ENCODE data around the gene KIF3B.
"Not testable (repeated sequence)": the region's sequence is repeated elsewhere in the genome, so short reads cannot be mapped to it uniquely, and the experiment has no call there.

Gene KIF3B

DNA sequence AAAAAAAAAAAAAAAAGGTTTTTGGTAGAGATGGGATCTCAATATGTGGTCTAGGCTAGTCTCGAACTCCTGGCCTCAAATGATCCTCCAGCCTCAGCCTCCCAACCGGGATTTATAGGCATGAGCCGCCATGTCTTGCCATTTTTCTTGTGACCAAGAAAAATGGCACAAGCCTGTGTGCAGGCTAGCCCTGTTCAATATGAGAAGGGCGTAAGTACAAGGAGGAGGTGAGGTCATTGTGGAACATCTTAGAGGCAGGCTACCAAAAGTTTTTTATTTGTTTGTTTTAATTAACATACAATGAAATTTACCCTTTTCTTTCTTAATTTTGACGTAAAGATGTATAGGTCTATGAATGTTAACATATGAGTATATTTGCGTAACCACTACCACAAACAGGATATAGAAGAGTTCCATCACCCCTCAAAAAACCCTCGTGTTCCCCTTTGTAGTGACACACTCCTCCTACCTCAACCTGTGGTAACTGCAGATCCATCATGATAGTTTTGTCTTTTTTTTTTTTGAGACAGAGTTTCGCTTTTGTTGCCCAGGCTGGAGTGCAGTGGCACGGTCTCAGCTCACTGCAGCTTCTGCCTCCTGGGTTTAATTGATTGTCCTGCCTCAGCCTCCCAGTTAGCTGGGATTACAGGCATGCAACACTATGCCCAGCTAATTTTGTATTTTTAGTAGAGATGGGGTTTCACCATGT is 28.3 kb upstream of the KIF3B start:
- DNase-seq = peak; percentile 74

DNA sequence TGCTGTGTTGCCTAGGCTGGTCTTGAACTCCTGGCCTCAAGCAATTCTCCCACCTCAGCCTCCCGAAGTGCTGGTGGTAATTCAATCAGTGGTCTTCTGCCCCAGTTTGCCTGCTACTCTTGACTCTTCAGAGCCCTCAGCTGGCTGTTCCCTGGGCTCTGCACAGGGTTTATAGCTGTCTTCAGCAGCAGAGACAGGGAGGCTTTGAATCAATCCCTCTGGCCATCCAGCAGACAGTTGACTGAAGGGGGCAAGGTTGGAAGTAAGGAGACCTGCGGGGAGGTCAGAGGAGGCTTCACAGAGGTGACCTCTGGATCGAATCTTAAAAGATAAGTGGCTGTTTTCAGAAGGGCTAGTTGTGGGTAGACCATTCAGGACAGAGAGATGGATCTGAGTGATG is 26.0 kb upstream of the KIF3B start:
- no peak for DNase-seq

DNA sequence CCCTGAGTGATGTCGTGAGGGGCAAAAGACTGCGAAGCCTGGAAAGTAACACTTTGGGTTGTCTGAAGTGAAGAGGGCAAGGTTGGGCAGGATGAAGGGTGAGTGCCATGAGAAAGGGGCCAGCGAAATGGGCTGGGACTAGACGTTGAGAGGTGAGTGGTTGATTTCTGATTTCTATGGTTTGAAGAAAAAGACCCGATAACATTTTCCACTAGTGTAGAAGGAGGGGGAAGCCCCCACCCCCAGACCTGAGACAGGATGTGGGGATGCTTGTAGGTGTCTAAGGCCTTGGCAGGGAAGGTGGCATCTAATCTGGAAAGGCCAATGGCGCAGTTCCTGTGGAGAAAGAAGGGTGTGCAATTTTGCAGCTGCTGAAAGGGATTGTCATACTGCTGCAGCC is 25.3 kb upstream of the KIF3B start:
- peak; percentile 19 for DNase-seq

DNA sequence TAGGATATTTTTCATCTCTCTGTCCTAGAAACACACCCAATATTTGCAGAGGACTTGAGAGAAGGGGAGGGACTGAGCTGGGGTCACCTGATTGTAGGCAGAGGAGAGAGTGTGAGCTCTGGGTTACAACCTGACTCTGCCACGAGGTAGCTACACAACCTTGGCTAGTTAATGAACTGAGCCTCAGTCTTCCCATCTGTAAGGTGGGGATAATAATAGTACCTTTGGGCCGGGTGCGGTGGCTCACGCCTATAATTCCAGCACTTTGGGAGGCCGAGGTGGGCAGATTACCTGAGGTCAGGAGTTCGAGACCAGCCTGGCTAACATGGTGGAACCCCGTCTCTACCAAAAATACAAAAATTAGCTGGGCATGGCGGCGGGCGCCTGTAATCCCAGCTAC is 16.5 kb upstream of the KIF3B start:
- DNase-seq = not testable (repeated sequence)

DNA sequence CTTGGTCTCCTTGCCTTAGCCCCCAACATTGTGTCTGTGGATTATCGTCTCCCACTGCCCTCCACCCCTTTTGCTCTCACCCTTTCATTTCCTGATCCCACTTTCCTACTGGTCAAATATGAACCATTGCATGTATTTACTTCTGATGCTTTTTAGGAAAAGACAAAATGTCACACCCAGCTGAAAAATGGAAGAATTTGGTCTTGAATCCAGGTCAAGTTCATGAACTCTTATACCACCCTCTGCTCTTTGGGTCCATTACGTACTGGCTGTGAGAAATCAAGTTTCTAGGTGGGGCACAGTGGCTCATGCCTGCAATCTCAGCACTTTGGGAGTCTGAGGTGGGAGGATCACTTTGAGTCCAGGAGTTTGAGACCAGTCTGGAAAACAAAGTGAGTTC is 15.8 kb upstream of the KIF3B start:
- no peak for DNase-seq

DNA sequence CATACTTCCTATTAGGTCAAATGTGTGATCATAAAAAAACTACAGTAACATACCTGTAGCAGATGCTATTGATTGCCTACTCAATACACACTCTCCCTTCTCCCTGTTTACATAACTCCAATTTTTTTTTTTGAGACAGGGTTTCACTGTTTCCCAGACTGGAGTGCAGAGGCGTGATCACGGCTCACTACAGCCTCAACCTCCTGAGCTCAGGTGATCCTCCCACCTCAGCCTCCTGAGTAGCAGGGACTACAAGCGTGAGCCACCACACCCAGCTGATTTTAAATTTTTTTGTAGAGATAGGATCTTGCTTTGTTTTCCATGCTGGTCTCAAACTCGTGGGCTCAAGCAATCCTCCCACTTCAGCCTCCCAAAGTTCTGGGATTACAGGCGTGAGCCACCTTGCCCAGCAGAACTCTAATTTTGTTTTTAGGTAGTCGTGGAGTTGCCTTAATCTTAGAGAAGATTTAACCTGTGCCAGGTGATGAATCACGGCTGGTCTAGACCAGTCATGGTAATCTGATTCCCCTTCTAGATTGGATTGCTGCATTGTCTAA is 14.0 kb upstream of the KIF3B start:
- DNase-seq = no peak

DNA sequence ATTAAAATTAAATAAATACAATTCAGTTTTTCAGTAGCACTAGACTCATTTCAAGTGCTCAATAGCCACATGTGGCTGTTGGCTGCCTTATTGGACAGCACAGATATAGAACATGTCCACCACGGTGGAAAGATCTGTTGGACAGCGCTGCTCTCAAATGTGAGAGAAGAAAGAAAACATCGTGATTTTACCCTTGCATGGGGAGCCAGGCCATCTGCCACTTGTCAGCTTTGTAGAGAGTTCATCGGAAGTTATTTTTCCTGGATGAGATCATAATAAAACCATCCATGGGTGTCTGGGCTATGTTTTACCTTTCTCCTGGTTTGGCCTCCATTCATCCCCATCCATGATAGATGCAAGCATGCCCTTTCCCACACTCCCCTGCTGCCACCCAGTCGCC is 5.8 kb upstream of the KIF3B start:
- DNase-seq = no peak

DNA sequence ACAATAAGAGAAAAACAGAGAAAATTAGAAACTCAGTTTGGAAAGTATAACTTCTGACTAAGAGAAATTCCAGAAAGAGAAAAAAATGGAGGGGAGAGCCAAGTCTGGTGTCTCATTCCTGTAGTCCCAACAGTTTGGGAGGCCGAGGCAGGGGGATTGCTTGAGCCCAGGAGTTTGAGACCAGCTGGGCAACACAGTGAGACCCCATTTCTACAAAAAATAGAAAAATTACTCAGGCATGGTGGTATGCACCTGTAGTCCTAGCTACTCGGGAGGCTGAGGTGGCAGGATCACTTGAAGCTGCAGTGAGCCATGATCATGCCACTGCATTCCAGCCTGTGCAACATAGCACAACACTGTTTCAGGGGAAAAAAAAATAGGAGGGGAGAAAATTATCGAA is 3.1 kb upstream of the KIF3B start:
- DNase-seq = no peak

DNA sequence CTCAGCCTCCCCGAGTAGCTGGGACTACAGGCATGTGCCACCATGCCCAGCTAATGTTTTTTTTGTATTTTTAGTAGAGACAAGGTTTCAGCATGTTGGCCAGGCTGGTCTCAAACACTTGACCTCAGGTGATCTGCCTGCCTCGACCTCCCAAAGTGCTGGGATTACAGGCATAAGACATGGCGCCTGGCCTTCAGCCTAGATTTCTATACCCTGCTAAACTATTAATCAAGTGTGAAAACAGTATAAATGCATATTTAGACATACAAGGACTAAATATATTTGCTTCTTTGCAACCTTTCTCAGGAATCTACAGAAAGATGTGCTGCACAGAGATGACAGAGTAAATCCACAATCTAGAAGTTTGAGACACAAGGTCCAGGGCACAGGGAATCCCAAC is 2.3 kb upstream of the KIF3B start:
- DNase-seq = not testable (repeated sequence)

DNA sequence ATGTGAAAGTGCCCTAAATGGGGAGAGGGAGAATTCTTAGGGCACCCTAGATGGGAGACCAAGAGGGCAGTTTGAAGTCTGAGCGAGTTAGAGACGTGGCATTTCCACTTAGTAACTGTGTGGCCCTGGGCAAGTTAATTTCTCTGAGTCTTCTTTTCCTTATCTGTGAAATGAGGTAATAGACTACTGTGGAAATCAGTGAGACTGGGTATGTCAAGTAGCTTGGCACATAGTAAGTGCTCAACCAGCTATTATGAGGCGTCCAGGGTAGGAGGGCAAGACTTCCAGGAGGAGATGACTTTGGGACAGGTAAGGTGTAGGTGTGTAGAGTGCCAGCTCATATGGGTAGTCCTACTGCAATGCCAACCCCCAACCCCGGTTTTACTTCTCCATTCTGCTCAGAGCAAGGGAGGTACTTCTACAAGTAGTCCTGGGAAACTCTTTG is 770 bp downstream of the KIF3B start:
- peak; percentile 14 for DNase-seq

DNA sequence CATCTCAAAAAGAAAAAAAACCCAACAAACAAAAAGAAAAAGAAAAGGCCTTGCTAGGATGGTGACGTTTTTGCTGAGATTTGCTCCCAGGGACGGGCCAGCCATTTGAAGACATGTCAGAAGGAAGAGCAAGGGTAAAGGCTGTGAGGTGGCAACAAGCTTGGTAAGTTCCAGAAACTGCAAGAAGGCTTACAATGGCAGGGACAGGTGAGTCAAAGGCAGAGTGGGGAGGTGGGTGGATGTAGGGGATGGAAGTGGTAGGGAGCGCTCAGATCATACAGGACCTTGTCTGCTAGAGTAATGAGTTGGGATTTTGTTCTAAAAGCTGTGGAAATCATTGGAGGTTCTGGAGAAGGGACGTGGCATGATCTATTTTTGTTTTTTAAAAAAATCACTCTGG is 4.3 kb downstream of the KIF3B start:
- DNase-seq = no peak

DNA sequence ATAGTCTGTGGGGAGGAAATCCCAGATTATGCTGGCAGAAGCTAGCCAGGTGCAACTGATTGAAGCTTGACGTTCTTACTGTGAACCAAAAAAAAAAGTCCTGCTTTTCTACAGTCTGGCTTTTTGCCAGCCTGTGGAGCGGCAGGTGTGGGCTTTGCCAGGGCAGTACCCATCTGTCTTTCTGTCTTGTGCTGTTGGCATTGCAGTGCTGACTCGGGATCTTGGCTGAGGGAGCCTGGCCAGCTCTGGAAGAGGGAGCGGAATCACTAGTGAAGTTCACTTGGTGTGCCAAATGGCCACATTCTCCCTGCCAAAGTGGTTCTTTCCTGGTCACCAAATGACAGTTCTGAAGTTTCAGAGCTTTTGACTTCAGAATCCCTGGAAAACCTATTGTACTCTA is 5.0 kb downstream of the KIF3B start:
- no peak for DNase-seq

DNA sequence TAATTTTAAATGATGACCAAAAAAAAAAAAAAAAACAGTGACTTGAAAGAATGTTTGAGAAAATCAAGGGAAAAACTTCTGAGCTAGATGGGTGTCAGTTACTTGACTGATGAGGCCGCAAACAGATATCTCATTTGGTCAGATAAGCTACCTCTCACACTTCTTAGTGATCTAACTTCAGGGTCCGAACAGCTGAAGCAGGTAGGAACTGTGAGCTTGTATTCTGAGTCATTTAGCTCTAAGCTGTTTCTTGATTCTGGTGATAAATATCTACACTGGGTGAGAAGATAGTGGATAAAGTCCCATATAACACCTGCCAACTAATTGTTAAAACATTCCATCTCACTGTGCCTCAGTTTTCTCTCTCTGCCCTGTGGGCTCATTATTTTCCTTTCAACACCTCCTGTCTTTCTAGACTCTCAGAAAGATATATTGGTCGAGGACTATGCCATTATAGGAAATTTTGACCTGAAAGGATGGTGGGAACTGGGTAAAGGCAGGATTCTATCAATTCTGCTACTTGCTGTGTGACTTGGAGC is 7.7 kb downstream of the KIF3B start:
- DNase-seq = peak; percentile 14

DNA sequence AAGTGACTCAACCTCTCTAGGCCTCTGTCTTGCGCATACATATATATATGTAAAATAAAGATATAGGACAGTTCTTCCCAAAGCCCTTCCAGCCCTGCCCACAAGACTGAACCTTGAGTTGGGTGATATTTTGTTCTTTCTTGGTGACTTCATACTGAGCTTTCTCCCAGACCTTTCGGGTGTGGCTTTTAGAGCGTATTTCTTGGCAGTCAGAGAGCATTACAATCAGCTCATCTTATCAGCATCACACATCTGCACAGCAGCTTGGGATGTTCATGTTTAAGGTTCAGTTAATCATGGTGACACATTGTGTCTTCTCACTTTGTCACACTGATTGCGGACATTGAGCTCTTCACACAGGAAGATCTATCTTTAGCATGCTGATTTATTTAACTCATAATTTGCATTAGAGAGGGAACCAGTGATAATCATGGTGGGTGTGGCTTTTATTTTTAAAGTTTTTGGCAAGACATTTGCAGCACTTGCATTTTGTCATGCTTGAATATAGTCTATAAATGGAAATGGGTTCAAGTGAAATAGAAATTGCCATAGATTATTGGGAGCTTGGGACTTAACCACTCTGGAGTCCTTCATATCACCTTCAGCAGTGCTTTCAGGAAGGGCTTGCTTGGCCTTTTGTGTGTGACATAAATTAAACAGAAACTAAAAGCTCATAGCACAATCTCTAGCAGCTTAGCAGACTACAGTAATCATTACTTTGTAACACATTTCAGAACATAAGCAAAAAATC is 8.3 kb downstream of the KIF3B start:
- peak; percentile 73 for DNase-seq

DNA sequence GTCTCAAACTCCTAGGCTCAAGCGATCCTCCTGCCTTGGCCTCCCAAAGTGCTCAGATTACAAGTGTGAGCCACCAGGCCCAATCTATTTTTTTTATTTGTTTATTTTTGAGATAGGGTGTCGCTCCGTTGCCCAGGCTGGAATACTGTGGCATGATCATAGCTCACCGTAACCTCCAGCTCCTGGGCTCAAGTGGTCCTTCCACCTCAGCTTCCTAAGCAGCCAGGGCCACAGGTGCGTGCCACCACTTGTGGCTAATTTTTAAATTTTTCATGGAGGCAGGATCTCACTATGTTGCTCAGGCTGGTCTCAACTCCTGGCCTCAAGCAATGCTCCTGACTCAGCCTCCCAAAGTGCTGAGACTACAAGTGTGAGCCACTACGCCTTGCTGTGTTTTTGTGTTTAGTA is 9.8 kb downstream of the KIF3B start:
- no peak for DNase-seq

DNA sequence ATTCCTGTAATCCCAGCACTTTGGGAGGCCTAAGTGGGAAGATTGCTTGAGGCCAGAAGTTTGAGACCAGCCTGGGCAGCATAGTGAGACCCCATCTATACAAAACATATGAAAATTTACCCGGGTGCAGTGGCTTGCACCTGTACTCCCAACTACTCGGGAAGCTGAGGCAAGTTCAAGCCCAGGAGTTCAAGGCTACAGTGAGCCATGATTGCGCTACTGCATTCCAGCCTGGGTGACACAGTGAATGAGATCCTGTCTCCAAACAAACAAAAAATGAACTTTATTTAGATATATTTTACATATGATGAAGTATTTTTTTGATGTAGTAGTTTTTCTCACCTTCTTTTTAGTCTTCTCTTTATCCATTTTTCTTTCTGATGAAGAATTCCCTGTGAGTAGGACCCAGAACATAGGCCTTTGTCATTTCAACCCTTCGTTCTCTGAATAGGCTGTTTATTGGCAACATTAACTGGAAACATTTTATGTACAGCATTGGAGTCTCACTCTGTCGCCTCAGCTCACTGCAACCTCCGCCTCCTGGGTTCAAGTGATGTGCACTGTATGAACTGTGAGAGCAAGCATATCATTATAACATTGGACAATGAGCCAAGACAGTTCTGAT is 10.9 kb downstream of the KIF3B start:
- no peak for DNase-seq

DNA sequence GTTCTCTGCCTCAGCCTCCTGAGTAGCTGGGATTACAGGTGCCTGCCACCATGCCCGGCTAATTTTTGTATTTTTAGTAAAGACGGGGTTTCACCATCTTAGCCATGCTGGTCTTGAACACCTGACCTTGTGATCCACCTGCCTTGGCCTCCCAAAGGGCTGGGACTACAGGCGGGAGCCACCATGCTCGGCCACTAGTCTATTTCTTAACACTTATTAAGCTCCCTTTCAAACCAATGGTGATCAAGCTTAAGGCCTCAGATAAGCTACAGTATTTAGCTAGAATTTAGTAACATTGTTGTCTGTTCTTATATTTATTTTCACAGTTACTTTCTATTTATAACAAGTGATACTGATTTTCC is 11.8 kb downstream of the KIF3B start:
- DNase-seq = not testable (repeated sequence)

DNA sequence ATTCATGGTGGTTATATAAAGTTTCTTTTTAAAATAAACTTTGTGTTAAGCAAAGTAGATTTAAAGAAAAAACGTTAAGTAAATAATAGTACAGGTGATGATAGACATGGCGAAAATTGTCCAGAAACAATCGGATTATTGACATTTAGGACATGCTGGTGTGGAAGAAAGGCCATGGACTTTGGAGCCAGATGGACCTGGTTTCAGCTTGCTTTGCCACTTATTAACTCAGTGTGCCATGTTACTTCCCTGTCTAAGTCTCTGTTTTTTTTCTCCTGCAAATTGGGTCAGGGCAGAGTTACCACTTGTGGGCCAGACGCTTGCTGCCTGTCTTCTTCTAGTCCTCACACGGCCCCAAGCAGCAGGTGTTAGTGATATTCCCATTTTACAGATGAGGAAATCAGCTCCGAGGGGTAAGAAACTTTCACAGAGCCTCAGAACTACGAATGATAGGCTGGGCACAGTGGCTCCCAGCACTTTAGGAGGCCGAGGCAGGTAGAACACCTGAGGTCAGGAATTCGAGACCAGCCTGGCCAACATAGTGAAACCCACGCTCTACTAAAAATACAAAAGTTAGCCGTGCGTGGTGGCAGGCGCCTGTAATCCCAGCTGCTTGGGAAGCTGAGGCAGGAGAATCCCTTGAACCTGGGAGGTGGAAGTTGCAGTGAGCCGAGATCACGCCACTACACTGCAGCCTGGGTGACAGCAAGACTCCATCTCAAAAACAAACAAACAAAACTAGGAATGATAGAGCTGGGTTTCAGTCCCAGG is 12.4 kb downstream of the KIF3B start:
- no peak for DNase-seq

DNA sequence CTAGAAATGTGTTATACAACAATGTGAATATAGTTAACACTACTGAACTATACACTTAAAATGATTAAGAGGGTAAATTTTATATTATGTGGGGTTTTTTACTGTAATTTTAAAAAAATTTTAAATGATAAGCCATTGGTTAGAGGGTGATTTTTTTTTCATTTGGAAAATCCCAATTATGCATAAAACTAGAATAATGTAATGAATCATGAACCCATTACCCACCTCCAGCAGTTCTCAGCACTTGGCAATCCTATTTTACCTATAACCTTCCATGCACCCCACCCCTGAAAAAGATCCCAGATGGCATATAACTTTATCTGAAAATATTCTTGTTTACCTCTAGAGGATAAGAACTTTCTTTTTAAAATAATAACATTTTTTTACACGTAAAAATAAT is 13.7 kb downstream of the KIF3B start:
- no peak for DNase-seq

DNA sequence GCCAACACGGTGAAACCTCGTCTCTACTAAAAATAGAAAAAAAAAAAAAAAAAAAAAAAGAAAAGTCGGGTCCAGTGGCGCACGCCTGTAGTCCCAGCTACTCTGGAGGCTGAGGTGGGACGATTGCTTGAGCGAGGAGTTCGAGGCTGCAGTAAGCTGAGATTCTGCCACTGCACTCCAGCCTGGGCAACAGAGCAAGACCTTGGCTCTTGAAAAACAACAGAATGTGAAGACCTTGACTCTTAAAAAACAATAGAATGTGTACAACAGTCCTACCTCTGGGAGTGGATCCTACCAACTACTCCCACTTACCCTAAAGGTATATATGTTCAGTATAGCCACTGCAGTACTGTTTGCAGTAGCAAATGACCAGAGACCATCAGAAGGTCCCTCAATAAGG is 15.1 kb downstream of the KIF3B start:
- DNase-seq = no peak

DNA sequence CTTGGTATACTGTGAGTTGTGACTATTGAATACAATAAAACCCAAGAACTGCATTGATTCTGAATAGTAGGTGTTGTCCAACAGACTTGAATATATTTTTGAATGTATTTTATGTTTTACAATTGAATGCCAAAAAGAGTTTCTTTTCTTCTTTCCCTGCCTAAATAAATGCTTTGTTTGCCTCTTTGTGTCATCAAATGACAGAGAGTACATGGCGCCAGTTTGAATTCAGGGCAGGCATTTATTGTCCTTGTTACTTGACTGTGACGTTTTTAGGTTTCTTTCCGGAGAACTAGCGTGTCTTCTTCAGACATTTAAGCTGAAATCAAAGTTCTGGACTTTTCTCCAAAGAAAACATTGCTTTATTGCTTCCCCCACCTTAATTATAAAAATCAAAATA is 16.6 kb downstream of the KIF3B start:
- DNase-seq = no peak

DNA sequence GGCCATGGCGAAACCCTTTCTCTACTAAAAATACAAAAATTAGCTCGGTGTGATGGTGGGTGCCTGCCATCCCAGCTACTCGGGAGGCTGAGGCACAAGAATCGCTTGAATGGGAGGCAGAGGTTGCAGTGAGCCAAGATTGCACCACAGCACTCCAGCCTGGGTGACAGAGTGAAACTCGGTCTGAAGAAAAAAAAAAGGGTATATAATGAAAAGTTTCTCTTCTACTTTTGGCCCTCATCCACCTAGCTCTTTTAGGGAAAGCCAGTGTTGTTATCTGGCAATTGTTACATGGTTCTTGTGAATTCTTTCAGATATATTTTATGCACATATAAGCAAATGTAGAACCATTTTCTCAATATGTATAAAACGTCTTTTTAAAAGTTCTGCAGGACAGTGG is 19.0 kb downstream of the KIF3B start:
- DNase-seq = no peak

Measured in CD4-positive, alpha-beta T cell treated with Interleukin-17A for 1 hour (primary cell).